ENCODE results near the gene PNMA6E.

Gene PNMA6E

GRCh38 chrX:153414856-153415510 is 13.8 kb upstream of the PNMA6E start:
- Histone ChIP-seq H3K36me3 (ENCODE audit: control insufficient read depth in 2 of 2, insufficient read depth in 2 of 2, low read length in 2 of 2) (no peaks in the 10 kb centered on the region), H3K27ac (ENCODE audit: low read length) (no peak overlapping the region), H3K9me3 (ENCODE audit: control insufficient read depth in 2 of 2, low read length in 2 of 2) (no peaks in the 10 kb centered on the region), H3K4me3 (ENCODE audit: low read length in 2 of 2) (no peak overlapping the region), H3K4me1 (ENCODE audit: control insufficient read depth, insufficient read depth, low read length) (peaks cover 10% of the 10 kb centered on the region), H3K27me3 (ENCODE audit: control insufficient read depth in 1 of 2, insufficient read depth in 2 of 2, low read length in 2 of 2) (peaks cover 0 to 12% of the 10 kb centered on the region in 2 donors), H3K9ac (ENCODE audit: low read length in 2 of 2) (no peak overlapping the region)

GRCh38 chrX:153413731-153414130 is 12.6 kb upstream of the PNMA6E start:
- H3K36me3 ChIP-seq (ENCODE audit: control insufficient read depth in 2 of 2, insufficient read depth in 2 of 2, low read length in 2 of 2), result no peaks in the 10 kb centered on the region
- no peaks in the 10 kb centered on the region for H3K9me3 ChIP-seq (ENCODE audit: control insufficient read depth in 2 of 2, low read length in 2 of 2)
- H3K4me1 ChIP-seq (ENCODE audit: control insufficient read depth, insufficient read depth, low read length), result peaks cover 10% of the 10 kb centered on the region
- no peak overlapping the region for H3K9ac ChIP-seq (ENCODE audit: low read length in 2 of 2)
- peaks cover 0 to 9% of the 10 kb centered on the region in 2 donors for H3K27me3 ChIP-seq (ENCODE audit: control insufficient read depth in 1 of 2, insufficient read depth in 2 of 2, low read length in 2 of 2)
- H3K4me3 ChIP-seq (ENCODE audit: low read length in 2 of 2), result no peak overlapping the region
- H3K27ac ChIP-seq (ENCODE audit: low read length), result no peak overlapping the region

- H3K36me3 ChIP-seq (ENCODE audit: control insufficient read depth in 2 of 2, insufficient read depth in 2 of 2, low read length in 2 of 2), result no peaks in the 10 kb centered on the region
- no peak overlapping the region for H3K27ac ChIP-seq (ENCODE audit: low read length)
- H3K27me3 ChIP-seq (ENCODE audit: control insufficient read depth in 1 of 2, insufficient read depth in 2 of 2, low read length in 2 of 2), result peaks cover 0 to 9% of the 10 kb centered on the region in 2 donors
- H3K4me3 ChIP-seq (ENCODE audit: low read length in 2 of 2), result peak overlapping the region in 1 of 2 donors; percentile 65
- H3K4me1 ChIP-seq (ENCODE audit: control insufficient read depth, insufficient read depth, low read length), result peaks cover 10% of the 10 kb centered on the region
- no peaks in the 10 kb centered on the region for H3K9me3 ChIP-seq (ENCODE audit: control insufficient read depth in 2 of 2, low read length in 2 of 2)
- H3K9ac ChIP-seq (ENCODE audit: low read length in 2 of 2), result peak overlapping the region in 1 of 2 donors; percentile 15
Observed at GRCh38 chrX:153412746-153413720, 11.9 kb upstream of the PNMA6E start.

GRCh38 chrX:153411988-153412574 is 10.9 kb upstream of the PNMA6E start:
- H3K27ac ChIP-seq (ENCODE audit: low read length), result no peak overlapping the region
- H3K36me3 ChIP-seq (ENCODE audit: control insufficient read depth in 2 of 2, insufficient read depth in 2 of 2, low read length in 2 of 2), result no peaks in the 10 kb centered on the region
- H3K9ac ChIP-seq (ENCODE audit: low read length in 2 of 2), result peak overlapping the region in 1 of 2 donors; percentile 58
- peaks cover 0 to 9% of the 10 kb centered on the region in 2 donors for H3K27me3 ChIP-seq (ENCODE audit: control insufficient read depth in 1 of 2, insufficient read depth in 2 of 2, low read length in 2 of 2)
- peaks cover 10% of the 10 kb centered on the region for H3K4me1 ChIP-seq (ENCODE audit: control insufficient read depth, insufficient read depth, low read length)
- no peaks in the 10 kb centered on the region for H3K9me3 ChIP-seq (ENCODE audit: control insufficient read depth in 2 of 2, low read length in 2 of 2)
- H3K4me3 ChIP-seq (ENCODE audit: low read length in 2 of 2), result peak overlapping the region; percentile 49 to 65

- Histone ChIP-seq H3K9me3 (ENCODE audit: control insufficient read depth in 2 of 2, low read length in 2 of 2) (no peaks in the 10 kb centered on the region), H3K4me3 (ENCODE audit: low read length in 2 of 2) (peak within 1 kb of the TSS; percentile 49 to 65), H3K9ac (ENCODE audit: low read length in 2 of 2) (peak within 1 kb of the TSS; percentile 5 to 58), H3K4me1 (ENCODE audit: control insufficient read depth, insufficient read depth, low read length) (peaks cover 10% of the 10 kb centered on the region), H3K27me3 (ENCODE audit: control insufficient read depth in 1 of 2, insufficient read depth in 2 of 2, low read length in 2 of 2) (peaks cover 0 to 10% of the 10 kb centered on the region in 2 donors), H3K27ac (ENCODE audit: low read length) (no peak within 1 kb of the TSS), H3K36me3 (ENCODE audit: control insufficient read depth in 2 of 2, insufficient read depth in 2 of 2, low read length in 2 of 2) (no peaks in the 10 kb centered on the region)
Observed at GRCh38 chrX:153411255-153411987, 10.3 kb upstream of the PNMA6E start, which contains the start of gene ZFP92. ZFP92 (plus strand) TSS chrX:153411472; CDS start chrX:153418323, 6,851 bp downstream.

GRCh38 chrX:153410888-153411254 is 9.7 kb upstream of the PNMA6E start:
- Histone ChIP-seq H3K4me1 (ENCODE audit: control insufficient read depth, insufficient read depth, low read length) (peaks cover 10% of the 10 kb centered on the region), H3K9ac (ENCODE audit: low read length in 2 of 2) (peak overlapping the region; percentile 5 to 37), H3K4me3 (ENCODE audit: low read length in 2 of 2) (peak overlapping the region; percentile 40 to 65), H3K9me3 (ENCODE audit: control insufficient read depth in 2 of 2, low read length in 2 of 2) (no peaks in the 10 kb centered on the region), H3K36me3 (ENCODE audit: control insufficient read depth in 2 of 2, insufficient read depth in 2 of 2, low read length in 2 of 2) (no peaks in the 10 kb centered on the region), H3K27me3 (ENCODE audit: control insufficient read depth in 1 of 2, insufficient read depth in 2 of 2, low read length in 2 of 2) (peaks cover 0 to 8% of the 10 kb centered on the region in 2 donors), H3K27ac (ENCODE audit: low read length) (no peak overlapping the region)

- H3K27me3 ChIP-seq (ENCODE audit: control insufficient read depth in 1 of 2, insufficient read depth in 2 of 2, low read length in 2 of 2), result peaks cover 0 to 5% of the 10 kb centered on the region in 2 donors
- H3K36me3 ChIP-seq (ENCODE audit: control insufficient read depth in 2 of 2, insufficient read depth in 2 of 2, low read length in 2 of 2), result no peaks in the 10 kb centered on the region
- no peak overlapping the region for H3K27ac ChIP-seq (ENCODE audit: low read length)
- no peaks in the 10 kb centered on the region for H3K9me3 ChIP-seq (ENCODE audit: control insufficient read depth in 2 of 2, low read length in 2 of 2)
- H3K4me3 ChIP-seq (ENCODE audit: low read length in 2 of 2), result no peak overlapping the region
- H3K4me1 ChIP-seq (ENCODE audit: control insufficient read depth, insufficient read depth, low read length), result peaks cover 10% of the 10 kb centered on the region
- no peak overlapping the region for H3K9ac ChIP-seq (ENCODE audit: low read length in 2 of 2)
Observed at GRCh38 chrX:153410373-153410772, 9.2 kb upstream of the PNMA6E start.

- Histone ChIP-seq H3K4me3 (ENCODE audit: low read length in 2 of 2) (no peak overlapping the region), H3K27ac (ENCODE audit: low read length) (no peak overlapping the region), H3K9ac (ENCODE audit: low read length in 2 of 2) (no peak overlapping the region), H3K27me3 (ENCODE audit: control insufficient read depth in 1 of 2, insufficient read depth in 2 of 2, low read length in 2 of 2) (peaks cover 0 to 5% of the 10 kb centered on the region in 2 donors), H3K9me3 (ENCODE audit: control insufficient read depth in 2 of 2, low read length in 2 of 2) (no peaks in the 10 kb centered on the region), H3K4me1 (ENCODE audit: control insufficient read depth, insufficient read depth, low read length) (peaks cover 10% of the 10 kb centered on the region), H3K36me3 (ENCODE audit: control insufficient read depth in 2 of 2, insufficient read depth in 2 of 2, low read length in 2 of 2) (no peaks in the 10 kb centered on the region)
Observed at GRCh38 chrX:153409414-153410101, 8.4 kb upstream of the PNMA6E start.

- Histone ChIP-seq H3K36me3 (ENCODE audit: control insufficient read depth in 2 of 2, insufficient read depth in 2 of 2, low read length in 2 of 2) (no peaks in the 10 kb centered on the region), H3K27ac (ENCODE audit: low read length) (no peak overlapping the region), H3K9ac (ENCODE audit: low read length in 2 of 2) (no peak overlapping the region), H3K4me1 (ENCODE audit: control insufficient read depth, insufficient read depth, low read length) (peaks cover 10% of the 10 kb centered on the region), H3K4me3 (ENCODE audit: low read length in 2 of 2) (no peak overlapping the region), H3K9me3 (ENCODE audit: control insufficient read depth in 2 of 2, low read length in 2 of 2) (no peaks in the 10 kb centered on the region), H3K27me3 (ENCODE audit: control insufficient read depth in 1 of 2, insufficient read depth in 2 of 2, low read length in 2 of 2) (peaks cover 0 to 5% of the 10 kb centered on the region in 2 donors)
Observed at GRCh38 chrX:153408871-153409351, 7.8 kb upstream of the PNMA6E start.
